Gastrocnemius medialis (tissue), 4 donors: ENCODE measurements around the gene ENOX2.

Experiments
- CTCF ChIP-seq, 5 experiments: fragments of 450-650 bp in 3 of 5; fragments of 200-600 bp in 2 of 5; sonication (generic) in 2 of 5; IDR thresholded peaks in 4 of 5; conservative IDR thresholded peaks in 1 of 5; 1 replicate in 4 of 5; 2 replicates in 1 of 5; pipeline ENCODE4 v1.5.1; 2016 to 2019; ENCODE audit warnings: antibody characterized with exemption in 5 of 5, mild to moderate bottlenecking in 3 of 5, moderate library complexity in 3 of 5
- POLR2A ChIP-seq, 2 donors: fragments of 450-650 bp; IDR thresholded peaks; one replicate each; pipeline ENCODE4 v1.6.1; 2017; ENCODE audit warnings: antibody characterized with exemption in 2 of 2, mild to moderate bottlenecking in 2 of 2, moderate library complexity in 2 of 2

- TF ChIP-seq CTCF (IDR thresholded peaks at IDR 0.05 in 4 of 5, conservative IDR thresholded peaks at IDR 0.05 in 1 of 5) = no peak
- no peak for TF ChIP-seq POLR2A (IDR thresholded peaks at IDR 0.05)
These were observed 146.8 kb downstream of the ENOX2 start for GRCh38 chrX:130756233-130756632.
